GM19455 (cell line): ENCODE results near the gene THSD7A.

ENCODE experiments used
- ATAC-seq: cut with Tn5 transposase; IDR thresholded peaks from one replicate; pipeline ENCODE4 v1.9.1; 2021; ENCODE audit not compliant: unreplicated experiment

Gene THSD7A

DNA sequence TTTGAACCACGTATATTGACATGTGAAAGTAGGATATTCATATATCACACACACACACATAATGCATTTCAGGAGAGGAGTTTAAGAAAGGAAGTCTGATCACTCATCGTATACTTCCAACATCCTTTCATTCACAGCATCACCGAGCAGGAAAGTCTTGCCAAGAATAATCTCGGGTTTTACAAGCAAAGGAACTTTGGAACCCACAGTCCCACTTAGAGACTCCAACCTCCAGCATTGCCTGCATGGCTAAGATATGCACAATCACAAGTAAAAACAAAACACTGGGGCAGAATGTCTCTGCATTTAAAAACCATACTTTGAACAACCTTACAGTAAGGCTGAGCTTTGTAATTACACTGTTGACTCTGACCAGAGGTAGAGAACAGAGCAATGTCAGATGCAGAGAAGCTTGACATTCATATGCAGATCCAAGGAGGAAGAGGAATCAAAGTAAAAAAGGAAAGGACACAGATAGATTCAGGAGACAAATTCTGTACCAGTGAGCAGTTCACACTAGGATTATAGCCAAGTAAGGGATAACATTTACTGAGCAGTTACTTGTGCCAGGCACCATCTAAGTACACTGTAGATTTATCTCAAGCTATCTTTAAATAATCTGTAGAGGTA is 14.8 kb downstream of the THSD7A start:
- no peak for ATAC-seq

DNA sequence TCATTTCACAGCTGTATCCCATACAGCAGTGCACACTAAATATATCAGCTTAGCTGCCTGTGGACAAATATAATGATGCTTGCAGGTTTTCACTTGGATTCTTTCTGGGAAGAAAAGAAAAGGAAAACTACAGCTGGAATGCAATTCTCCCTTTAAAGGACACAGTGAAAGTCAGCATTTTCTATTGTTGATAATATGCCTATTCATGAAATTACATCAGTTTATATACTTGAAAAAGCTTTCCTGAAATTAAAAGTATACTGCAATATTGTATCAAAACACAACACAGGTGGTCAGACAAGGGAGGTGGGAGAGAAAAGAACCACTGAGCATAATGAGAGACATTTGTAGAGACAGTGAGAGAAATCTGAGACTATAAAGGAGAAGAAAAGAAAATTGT is 20.3 kb downstream of the THSD7A start:
- ATAC-seq = no peak

DNA sequence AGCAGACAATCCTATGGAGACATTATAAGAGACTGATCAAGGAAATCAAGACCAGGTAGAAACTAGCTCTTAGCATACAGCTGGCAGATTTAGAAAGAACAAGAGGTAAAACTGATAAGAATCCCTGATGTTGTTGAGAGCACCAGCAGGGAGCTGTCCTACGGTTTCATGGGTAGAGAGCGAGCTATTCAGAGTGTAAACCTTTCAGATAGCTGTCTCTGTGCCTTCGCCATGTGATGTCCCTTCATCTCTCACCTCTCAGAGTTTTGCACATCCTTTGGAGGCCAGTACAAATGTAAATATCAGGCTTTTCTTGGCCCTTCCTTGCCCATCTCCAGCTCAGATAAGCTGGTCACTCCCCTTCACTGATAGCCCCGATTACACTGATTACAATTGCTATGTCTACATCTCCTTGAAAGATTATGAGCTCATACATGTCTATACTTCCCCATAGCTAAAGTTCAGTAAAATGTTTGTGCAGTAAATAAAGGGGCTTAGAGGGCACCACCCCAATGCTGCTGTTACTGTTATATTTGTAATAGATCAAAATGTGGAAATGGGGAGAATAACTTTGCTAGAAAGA is 21.9 kb downstream of the THSD7A start:
- no peak for ATAC-seq

DNA sequence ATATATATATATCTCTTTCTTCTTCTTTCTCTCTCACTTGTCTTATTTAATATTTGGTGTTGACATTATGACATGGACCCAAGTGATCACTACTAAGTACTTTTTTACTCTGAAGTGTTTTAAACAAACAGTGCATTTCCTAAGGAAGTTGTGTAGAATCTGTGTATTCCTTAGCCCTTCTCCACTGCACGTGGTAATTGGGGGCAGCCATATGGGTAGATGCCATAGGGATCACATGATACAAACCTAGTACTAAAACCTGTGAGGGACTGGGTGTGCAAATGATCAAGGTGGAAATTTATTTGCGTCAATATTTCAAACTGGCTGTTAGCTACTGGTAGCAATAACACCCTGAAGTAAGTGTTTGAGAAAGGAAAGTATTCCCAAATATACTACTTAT is 25.0 kb downstream of the THSD7A start:
- no peak for ATAC-seq

DNA sequence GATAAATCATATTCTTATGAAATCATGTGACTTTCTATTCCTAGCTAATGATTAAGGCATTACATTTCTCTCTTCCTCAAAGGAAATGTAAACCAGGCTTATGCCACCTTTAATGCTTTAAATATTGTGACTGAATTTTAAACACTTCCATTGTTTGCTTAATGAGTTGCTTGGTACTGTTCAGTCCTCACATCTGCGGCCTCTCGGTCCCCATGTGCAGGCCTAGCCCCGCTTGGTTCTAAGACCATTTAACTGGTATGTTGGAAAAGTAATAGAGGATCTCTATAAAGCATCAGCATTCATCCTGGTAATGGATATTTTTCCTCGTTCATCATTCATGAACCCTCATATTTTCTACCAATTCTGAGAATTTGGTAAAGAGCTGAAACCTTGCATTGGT is 27.4 kb downstream of the THSD7A start:
- ATAC-seq = no peak

GRCh38 chr7:11795231-11795630 is 36.8 kb downstream of the THSD7A start:
- ATAC-seq = no peak

DNA sequence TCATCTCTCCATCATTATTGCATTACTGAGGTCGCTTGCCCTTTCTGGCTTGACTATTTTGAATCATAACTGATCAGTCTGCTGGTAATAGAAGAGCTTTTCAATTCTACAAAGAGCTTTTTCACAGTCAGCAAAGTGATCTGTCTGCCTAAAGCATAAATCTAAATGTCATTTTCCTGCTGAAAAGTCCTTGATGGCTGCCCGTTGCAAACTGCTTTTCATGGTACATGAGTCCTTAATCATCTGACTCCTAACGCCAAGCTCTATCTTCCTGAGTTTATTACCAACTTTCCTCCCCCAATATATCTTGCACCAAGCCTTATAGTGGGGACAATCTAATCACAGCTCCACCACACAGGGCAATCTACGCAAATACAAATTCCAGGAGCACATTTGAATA is 39.8 kb downstream of the THSD7A start:
- no peak for ATAC-seq

- no peak for ATAC-seq
These were observed 43.4 kb downstream of the THSD7A start for GRCh38 chr7:11788568-11788967.

- no peak for ATAC-seq
These were observed 44.5 kb downstream of the THSD7A start for GRCh38 chr7:11787534-11787933.

DNA sequence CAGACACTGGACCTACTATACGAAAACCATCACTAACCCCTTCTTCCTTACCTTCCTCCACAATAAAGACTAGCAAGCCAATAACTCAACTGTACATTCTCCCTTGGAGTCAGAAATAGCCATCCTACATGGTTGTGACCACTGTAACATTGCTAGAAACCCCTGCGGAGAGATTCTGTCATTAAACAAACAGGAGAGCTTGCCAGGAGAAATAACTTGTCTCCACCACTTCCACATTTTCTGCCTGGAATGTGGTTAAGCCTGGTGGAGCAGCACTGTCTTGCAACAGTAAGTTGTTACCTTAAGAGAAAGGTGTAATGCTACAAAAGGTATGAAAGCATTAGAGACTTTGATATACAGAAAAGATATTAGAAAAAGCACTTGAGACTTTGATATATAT is 45.8 kb downstream of the THSD7A start:
- ATAC-seq = no peak

- ATAC-seq = no peak
These were observed 47.0 kb downstream of the THSD7A start for GRCh38 chr7:11784769-11785536.

- ATAC-seq = no peak
These were observed 51.9 kb downstream of the THSD7A start for GRCh38 chr7:11779864-11780674.

DNA sequence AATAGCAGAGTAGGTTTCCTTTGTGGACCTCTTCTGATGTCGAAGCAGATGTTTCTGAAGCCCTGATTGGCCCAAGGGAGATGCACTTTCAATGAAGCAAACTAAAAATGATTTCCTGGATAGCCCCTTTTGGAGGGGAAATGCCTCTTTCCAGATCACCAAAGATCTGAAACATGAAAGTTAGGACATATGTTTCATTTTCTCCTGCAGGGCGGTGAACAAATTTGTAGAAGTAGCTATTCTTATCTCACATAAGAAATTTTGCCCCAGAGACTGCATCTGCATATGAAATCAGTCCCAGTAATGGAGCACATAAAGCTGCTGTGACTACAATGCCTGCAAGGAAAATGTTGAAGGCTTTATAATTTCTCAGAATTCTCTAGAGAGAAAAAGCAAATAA is 56.0 kb downstream of the THSD7A start:
- ATAC-seq = no peak

- no peak for ATAC-seq
These were observed 56.6 kb downstream of the THSD7A start for GRCh38 chr7:11775401-11775800.

DNA sequence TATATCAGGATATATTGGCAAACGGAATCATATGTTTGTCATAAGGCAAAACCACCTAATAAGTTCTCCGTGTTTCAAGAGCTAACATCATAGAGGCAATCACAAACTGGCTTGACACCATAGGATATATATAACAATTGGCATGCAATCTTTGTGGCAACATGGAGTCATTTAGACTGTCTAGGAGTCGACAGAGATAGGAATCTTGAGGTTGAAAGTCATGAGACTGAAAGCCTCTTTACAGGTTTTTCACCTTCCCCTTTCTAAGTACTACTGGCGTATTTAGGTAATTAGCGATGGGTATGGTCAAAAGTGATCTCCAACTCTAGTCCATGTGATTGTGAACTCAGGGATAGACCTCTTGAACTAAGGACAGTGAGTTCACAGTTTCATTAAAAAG is 63.7 kb downstream of the THSD7A start:
- ATAC-seq = no peak

- no peak for ATAC-seq
These were observed 64.8 kb downstream of the THSD7A start for GRCh38 chr7:11767148-11767547.

DNA sequence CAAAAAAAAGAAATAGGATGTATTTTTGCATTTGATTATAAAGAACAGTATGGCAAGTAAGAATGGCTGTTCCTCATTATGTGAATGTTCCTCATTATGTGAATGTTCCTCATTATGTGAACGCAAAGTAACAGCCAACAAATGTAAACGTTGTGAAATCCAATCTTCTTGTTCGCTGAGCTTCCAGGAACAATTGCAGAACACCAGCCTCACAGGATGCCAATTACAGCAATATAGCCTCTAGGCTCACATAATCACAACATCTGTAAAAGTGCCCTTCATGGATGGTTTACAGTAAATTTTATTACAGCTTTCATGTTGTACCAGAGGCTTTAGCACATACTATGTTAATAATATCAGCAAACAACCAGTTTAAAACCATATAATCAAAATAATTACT is 71.6 kb downstream of the THSD7A start:
- no peak for ATAC-seq

DNA sequence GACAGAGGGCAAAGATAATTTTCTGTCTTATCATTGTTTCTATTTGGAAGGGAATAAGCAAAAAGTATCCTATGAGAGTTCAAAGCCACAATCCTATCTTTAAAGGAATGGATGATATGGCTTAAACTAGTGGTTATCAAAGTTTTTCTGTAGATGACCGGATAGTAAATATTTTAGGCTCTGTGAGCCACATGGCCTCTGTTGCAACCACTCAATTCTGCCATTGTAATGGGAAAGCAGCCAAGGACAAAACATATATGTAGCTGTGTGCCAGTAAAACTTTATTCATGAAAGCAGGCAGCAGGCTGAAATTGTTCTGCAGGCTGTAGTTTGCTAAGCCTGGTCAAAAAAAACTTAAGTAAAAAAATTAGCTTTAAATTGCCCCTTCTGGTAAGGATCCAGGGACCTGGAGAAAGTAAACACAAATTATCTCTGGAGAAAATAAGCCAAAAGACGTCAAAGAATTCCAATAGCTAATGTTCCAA is 73.3 kb downstream of the THSD7A start:
- no peak for ATAC-seq

GRCh38 chr7:11757153-11757552 is 74.8 kb downstream of the THSD7A start:
- ATAC-seq = no peak

- ATAC-seq = no peak
These were observed 77.1 kb downstream of the THSD7A start for GRCh38 chr7:11754933-11755332.

DNA sequence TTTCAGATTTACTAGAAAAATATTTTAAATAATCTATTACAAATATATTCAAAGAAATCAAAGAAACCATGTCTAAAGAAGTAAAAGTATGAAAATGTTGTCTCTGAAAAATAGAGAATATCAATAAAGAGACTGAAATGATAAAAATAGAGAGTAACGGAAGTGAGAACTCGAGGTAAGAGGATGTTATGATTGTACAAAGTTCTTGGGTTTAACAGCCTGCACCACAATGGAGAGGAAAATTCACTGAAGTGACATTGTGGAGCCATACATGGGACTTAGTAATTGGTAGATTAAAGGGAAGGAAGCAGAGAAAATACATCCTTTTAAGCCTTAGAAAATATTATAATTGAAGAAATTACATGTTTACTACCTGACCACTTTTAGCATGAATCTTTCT is 77.9 kb downstream of the THSD7A start:
- no peak for ATAC-seq
